HepG2 (cell line): ENCODE measurements around the gene FBXO10. TPM values are rescaled to one million over a fixed set of nuclear protein-coding genes. Genes with fewer than 3 reads are reported as not detected.

Experiments
- ATAC-seq: fragments of 200-7000 bp; cut with Tn5 transposase; 3 replicates; pipeline ENCODE4 v1.9.1; 2020; ENCODE audit warnings: mild to moderate bottlenecking, moderate library complexity
- BruUV-seq: library from RNA; stranded (reverse); fragments of 400-500 nt; replicated peaks from 2 replicates; lab custom pipeline; 2021; lab: Mats Ljungman, UMichigan
- CTCF ChIA-PET: fragments of 300-600 bp; formaldehyde crosslinking; extraction: SDS; loops from one replicate; lab custom pipeline; 2021; ENCODE audit warnings: low total read pairs, inconsistent platforms, low intra/inter-chr PET ratio; lab: Yijun Ruan, JAX
- POLR2A ChIA-PET: fragments of 350-600 bp; sonication (Branson Sonifier 250); formaldehyde crosslinking; loops from one replicate; lab custom pipeline; 2020; ENCODE audit warnings: antibody characterized with exemption, inconsistent platforms; lab: Yijun Ruan, JAX
- DNase-seq: peaks from one replicate; pipeline ENCODE4 v3.0.0-alpha.2; 2015; ENCODE audit warnings: low spot score
- FAIRE-seq: peaks from 3 replicates; lab custom pipeline; 2011; peaks lifted over from hg19 to GRCh38; lab: Jason Lieb, UNC
- H2AFZ ChIP-seq: one replicate; pipeline ENCODE4 v1.6.1; 2011; ENCODE audit warnings: low read length, inconsistent platforms
- H3K27ac ChIP-seq: fragments of 300-600 bp; 3 replicates; pipeline ENCODE4 v1.8.0; 2011; ENCODE audit warnings: mixed run types, mild to moderate bottlenecking, mixed read lengths, low read length, inconsistent platforms; ENCODE audit not compliant: insufficient read depth; ENCODE audit errors: extremely low read length
- H3K27me3 ChIP-seq, 2 experiments: fragments of 200-600 bp in 1 of 2; 2 replicates in 1 of 2; 3 replicates in 1 of 2; pipeline versions ENCODE4 v1.6.0 to v1.8.0; 2011; ENCODE audit warnings: low read length in 2 of 2, mild to moderate bottlenecking in 2 of 2, moderate library complexity in 2 of 2, inconsistent platforms in 1 of 2; ENCODE audit not compliant: insufficient read depth in 2 of 2, control insufficient read depth in 1 of 2
- H3K36me3 ChIP-seq, 2 experiments: fragments of 200-600 bp in 1 of 2; replicated peaks in 1 of 2; 2 replicates in 1 of 2; 3 replicates in 1 of 2; pipeline versions ENCODE4 v1.5.1 to v1.8.0; 2011; ENCODE audit warnings: low read length in 2 of 2, inconsistent platforms in 1 of 2; ENCODE audit not compliant: insufficient read depth in 2 of 2, control insufficient read depth in 1 of 2
- H3K4me1 ChIP-seq: 2 replicates; pipeline ENCODE4 v1.5.1; 2012; ENCODE audit warnings: low read length, inconsistent platforms; ENCODE audit not compliant: insufficient read depth
- H3K4me2 ChIP-seq: 2 replicates; pipeline ENCODE4 v1.6.0; 2011; ENCODE audit warnings: low read depth, low read length, inconsistent platforms
- H3K4me3 ChIP-seq, 3 experiments: fragments of 200-600 bp in 1 of 3; sonication (generic), shearing (Covaris generic) in 1 of 3; replicated peaks in 1 of 3; 2 replicates each; pipeline ENCODE4 v1.5.1; 2011 to 2016; ENCODE audit warnings: low read length in 3 of 3, inconsistent platforms in 2 of 3, low read depth in 2 of 3, mild to moderate bottlenecking in 2 of 3, control low read depth in 1 of 3, mixed read lengths in 1 of 3; ENCODE audit not compliant: insufficient read depth in 1 of 3
- H3K79me2 ChIP-seq: one replicate; pipeline ENCODE4 v1.6.1; 2011; ENCODE audit warnings: low read length, inconsistent platforms; ENCODE audit not compliant: insufficient read depth
- H3K9ac ChIP-seq: 2 replicates; pipeline ENCODE4 v1.6.0; 2011; ENCODE audit warnings: mild to moderate bottlenecking, low read depth, low read length, inconsistent platforms; ENCODE audit not compliant: insufficient read depth
- H3K9me3 ChIP-seq: 2 replicates; pipeline ENCODE4 v1.5.1; 2012; ENCODE audit warnings: mild to moderate bottlenecking, low read length
- H4K20me1 ChIP-seq: 2 replicates; pipeline ENCODE4 v1.6.0; 2011; ENCODE audit warnings: inconsistent platforms, mild to moderate bottlenecking, low read length, moderate library complexity; ENCODE audit not compliant: insufficient read depth
- BORCS8-MEF2B ChIP-seq: sonication (generic); formaldehyde crosslinking; IDR thresholded peaks from 2 replicates; pipeline ENCODE4 v1.8.0; 2022; ENCODE audit warnings: mild to moderate bottlenecking, missing genetic modification reagents
- CREBL2 ChIP-seq: sonication (generic); formaldehyde crosslinking; IDR thresholded peaks from 2 replicates; pipeline ENCODE4 v1.8.1; 2023; ENCODE audit warnings: missing genetic modification reagents, mild to moderate bottlenecking, borderline replicate concordance
- FOXP1 ChIP-seq, 2 experiments: fragments of 450-650 bp in 1 of 2; IDR thresholded peaks; 2 replicates each; pipeline ENCODE4 v1.6.1; 2017 to 2018; ENCODE audit warnings: antibody characterized with exemption in 1 of 2
- MED13 ChIP-seq: sonication (generic); formaldehyde crosslinking; IDR thresholded peaks from 2 replicates; pipeline ENCODE4 v1.5.0; 2020; ENCODE audit warnings: missing genetic modification reagents
- NCOA5 ChIP-seq: sonication (generic); formaldehyde crosslinking; IDR thresholded peaks from 2 replicates; pipeline ENCODE4 v1.4.0; 2020; ENCODE audit warnings: missing genetic modification reagents
- PAWR ChIP-seq: sonication (generic); formaldehyde crosslinking; IDR thresholded peaks from 2 replicates; pipeline ENCODE4 v1.4.0; 2020; ENCODE audit warnings: missing genetic modification reagents, mild to moderate bottlenecking, borderline replicate concordance
- RBM39 ChIP-seq: fragments of 200-400 bp; formaldehyde crosslinking; IDR thresholded peaks from one replicate; pipeline ENCODE4 v1.6.1; 2018; ENCODE audit warnings: antibody characterized with exemption, mild to moderate bottlenecking, low read depth, low read length; ENCODE audit not compliant: poor library complexity, severe bottlenecking
- SOX6 ChIP-seq, 2 experiments: fragments of 450-650 bp in 1 of 2; sonication (generic) in 1 of 2; formaldehyde crosslinking in 1 of 2; IDR thresholded peaks; 2 replicates each; pipeline versions ENCODE4 v1.4.0 to v1.6.1; 2017 to 2020; ENCODE audit warnings: antibody characterized with exemption in 1 of 2, mild to moderate bottlenecking in 1 of 2, missing genetic modification reagents in 1 of 2
- TRIM24 ChIP-seq: sonication (generic); formaldehyde crosslinking; IDR thresholded peaks from 2 replicates; pipeline ENCODE4 v1.8.0; 2022; ENCODE audit warnings: mild to moderate bottlenecking, missing genetic modification reagents
- U2AF1 ChIP-seq: fragments of 200-400 bp; formaldehyde crosslinking; optimal IDR thresholded peaks from 2 replicates; pipeline ENCODE3; 2017; ENCODE audit warnings: mild to moderate bottlenecking, low read depth, low read length
- ZFP36 ChIP-seq: fragments of 150-350 bp; IDR thresholded peaks from 2 replicates; pipeline ENCODE4 v1.6.1; 2018; ENCODE audit warnings: borderline replicate concordance, low read length, low read depth; ENCODE audit not compliant: partially characterized antibody
- ZNF546 ChIP-seq: sonication (generic); formaldehyde crosslinking; conservative IDR thresholded peaks from 2 replicates; pipeline ENCODE4 v1.8.1; 2023; ENCODE audit warnings: mild to moderate bottlenecking, missing genetic modification reagents
- ZNF580 ChIP-seq: IDR thresholded peaks from 2 replicates; pipeline ENCODE4 v1.6.1; 2016; ENCODE audit warnings: low read depth, borderline replicate concordance
- ZNF703 ChIP-seq: sonication (generic); formaldehyde crosslinking; IDR thresholded peaks from 2 replicates; pipeline ENCODE4 v1.5.1; 2020; ENCODE audit warnings: missing genetic modification reagents, mild to moderate bottlenecking, moderate library complexity, borderline replicate concordance
- ZSCAN20 ChIP-seq: sonication (generic); formaldehyde crosslinking; IDR thresholded peaks from 2 replicates; pipeline ENCODE4 v1.4.0; 2020; ENCODE audit warnings: missing genetic modification reagents, mild to moderate bottlenecking, borderline replicate concordance
- WGBS: methylation state at CpG from one replicate; pipeline ENCODE4 v1.1.6; 2017; ENCODE audit warnings: low lambda C conversion rate; 5-methylcytosine and 5-hydroxymethylcytosine counted together
- in situ Hi-C: cut with HindIII; loops from 2 replicates; pipeline ENCODE4 v1.10.0; 2017; ENCODE audit warnings: low pct_unique_long_range_greater_than_20kb; ENCODE audit not compliant: extremely low pct_ligation_motif_present
- intact Hi-C: fragments of 100-400 bp; cut with micrococcal nuclease; formaldehyde crosslinking; loops from one replicate; pipeline ENCODE4 v1.10.0; 2022; ENCODE audit not compliant: unreplicated experiment
- polyA plus RNA-seq, 8 experiments: library from polyadenylated mRNA; depleted of rRNA in 3 of 8; stranded (reverse) in 7 of 8; unstranded in 1 of 8; fragments of >200 nt; fragmentation: Illumina TruSeq in 4 of 8; extraction: Trizol in 4 of 8; gene quantifications; 2 replicates each; pipeline versions ENCODE4 v1.2.1 to v1.2.3, GENCODE V29; 2011 to 2016; ENCODE audit warnings: low read depth in 4 of 8, missing spikeins in 1 of 8, mixed read lengths in 1 of 8; ENCODE audit not compliant: insufficient read depth in 1 of 8
- total RNA-seq, 5 experiments: library from RNA; depleted of rRNA; stranded (reverse); fragments of >200 nt; fragmentation: Illumina TruSeq; extraction: Trizol; gene quantifications; 2 replicates each; pipeline ENCODE4 v1.2.3, GENCODE V29; 2016; ENCODE audit warnings: low read depth in 1 of 5
- TF ChIP-seq, protein P1 (sequence below): sonication (generic); formaldehyde crosslinking; IDR thresholded peaks from 2 replicates; pipeline ENCODE4 v1.5.0; 2020; ENCODE audit warnings: mild to moderate bottlenecking, missing genetic modification reagents, borderline replicate concordance

Gene FBXO10
- total and polyA plus RNA-seq, 2 of the 13 experiments (the other 11 are each of a cell fraction or from before 2014, with no cell fraction given), result 3.1 to 5.1 TPM

- BruUV-seq, result no TSS peak
- Histone ChIP-seq H3K4me3 (no peak overlapping the region), H3K9ac (no peak overlapping the region), H3K27me3 (no peaks in the 10 kb centered on the region), H3K4me2 (no peak overlapping the region), H3K4me1 (peaks cover 5% of the 10 kb centered on the region; the same call in 1 of the 2 replicates), H3K79me2 (no peaks in the 10 kb centered on the region), H3K27ac (no peak overlapping the region), H2AFZ (no peak overlapping the region), H3K9me3 (no peaks in the 10 kb centered on the region), H4K20me1 (no peaks in the 10 kb centered on the region), H3K36me3 (no peaks in the 10 kb centered on the region)
- POLR2A ChIA-PET, result no interaction called here
- no peak for DNase-seq
- TF ChIP-seq CREBL2 (CRISPR knock-in tag), result no peak
- no peak for TF ChIP-seq ZSCAN20
- TF ChIP-seq MED13 (CRISPR knock-in tag), result no peak
- TF ChIP-seq BORCS8-MEF2B (CRISPR knock-in tag), result no peak
- CTCF ChIA-PET, result no interaction called here
- 96% methylated on average over 9 of the region's 14 CpGs for WGBS
- in situ Hi-C loops, result loop anchor here (10.0 kb wide), 1 partner anchor 59 kb away; the partner anchor contains the start of gene FBXO10
- no peak for FAIRE-seq
- no peak for ATAC-seq
- intact Hi-C loops, result no loop called here
These were observed 60.4 kb downstream of the FBXO10 start for GRCh38 chr9:37515620-37516258.

DNA sequence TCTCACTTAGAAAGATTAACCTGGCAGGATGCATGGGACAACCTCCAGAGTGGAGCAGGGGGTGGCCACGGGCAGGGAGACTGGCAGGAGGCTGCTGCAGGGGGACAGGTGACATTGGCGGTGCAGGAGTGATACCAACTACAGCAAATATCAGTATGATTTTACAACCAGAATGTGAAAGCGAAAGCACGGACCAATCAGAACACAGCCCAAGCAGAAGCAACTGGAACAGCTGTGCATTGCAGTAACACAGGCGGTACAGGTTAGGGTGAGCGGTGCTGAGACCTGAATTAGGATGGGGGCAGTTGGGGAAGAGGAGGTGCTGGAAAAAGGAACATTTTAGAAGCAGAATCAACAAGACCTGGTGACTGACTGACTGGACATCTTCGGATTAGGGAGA lies 61.2 kb downstream of the FBXO10 start:
- H3K4me3 ChIP-seq, result no peak overlapping the region
- 96% methylated on average over 7 of the region's 7 CpGs for WGBS
- H3K36me3 ChIP-seq, result no peaks in the 10 kb centered on the region
- no peak overlapping the region for H3K4me2 ChIP-seq
- ChIA-PET POLR2A (no interaction called here), CTCF (no interaction called here)
- ATAC-seq (no peak), DNase-seq (no peak), FAIRE-seq (no peak)
- no peak overlapping the region for H2AFZ ChIP-seq
- intact Hi-C loops (no loop called here), in situ Hi-C loops (loop anchor here (10.0 kb wide), 1 partner anchor 60 kb away; the partner anchor contains the start of gene FBXO10)
- no peak overlapping the region for H3K27ac ChIP-seq
- no peaks in the 10 kb centered on the region for H3K79me2 ChIP-seq
- no peaks in the 10 kb centered on the region for H4K20me1 ChIP-seq
- BruUV-seq, result no TSS peak
- peaks cover 12% of the 10 kb centered on the region for H3K4me1 ChIP-seq
- H3K9ac ChIP-seq, result no peak overlapping the region
- no peaks in the 10 kb centered on the region for H3K27me3 ChIP-seq
- H3K9me3 ChIP-seq, result no peaks in the 10 kb centered on the region
- TF ChIP-seq SOX6 (IDR thresholded peaks at IDR 0.05) (no peak), SOX6 (CRISPR knock-in tag; IDR thresholded peaks at IDR 0.05) (no peak), ZNF703 (CRISPR knock-in tag) (no peak), ZFP36 (no peak), U2AF1 (no peak), TRIM24 (CRISPR knock-in tag) (no peak), ZNF546 (CRISPR knock-in tag) (no peak), ZNF580 (no peak), FOXP1 (IDR thresholded peaks at IDR 0.05) (no peak), FOXP1 (CRISPR knock-in tag; IDR thresholded peaks at IDR 0.05) (no peak), NCOA5 (CRISPR knock-in tag) (no peak), PAWR (no peak), RBM39 (no peak)
- TF ChIP-seq, protein P1, sequence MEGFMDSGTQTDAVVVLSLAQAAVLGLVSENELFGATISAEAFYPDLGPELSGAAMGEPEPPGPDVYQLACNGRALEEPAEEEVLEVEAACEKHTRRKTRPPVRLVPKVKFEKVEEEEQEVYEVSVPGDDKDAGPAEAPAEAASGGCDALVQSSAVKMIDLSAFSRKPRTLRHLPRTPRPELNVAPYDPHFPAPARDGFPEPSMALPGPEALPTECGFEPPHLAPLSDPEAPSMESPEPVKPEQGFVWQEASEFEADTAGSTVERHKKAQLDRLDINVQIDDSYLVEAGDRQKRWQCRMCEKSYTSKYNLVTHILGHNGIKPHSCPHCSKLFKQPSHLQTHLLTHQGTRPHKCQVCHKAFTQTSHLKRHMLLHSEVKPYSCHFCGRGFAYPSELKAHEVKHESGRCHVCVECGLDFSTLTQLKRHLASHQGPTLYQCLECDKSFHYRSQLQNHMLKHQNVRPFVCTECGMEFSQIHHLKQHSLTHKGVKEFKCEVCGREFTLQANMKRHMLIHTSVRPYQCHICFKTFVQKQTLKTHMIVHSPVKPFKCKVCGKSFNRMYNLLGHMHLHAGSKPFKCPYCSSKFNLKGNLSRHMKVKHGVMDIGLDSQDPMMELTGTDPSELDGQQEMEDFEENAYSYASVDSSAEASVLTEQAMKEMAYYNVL, result no peak
